Bronchial epithelial cell (primary cell): ENCODE measurements around the gene HTR3A. TPM values are rescaled to one million over a fixed set of nuclear protein-coding genes. Genes with fewer than 3 reads are reported as not detected.
A peak's percentile ranks its signal among the peaks of the same experiment; 100 is the strongest.

Source experiments
- DNase-seq: peaks from one replicate; pipeline ENCODE4 v3.0.0-alpha.2; 2010; ENCODE audit warnings: low read depth
- FAIRE-seq: peaks from 2 replicates; lab custom pipeline; 2011; peaks lifted over from hg19 to GRCh38; lab: Jason Lieb, UNC
- H3K27me3 ChIP-seq: 2 replicates; pipeline ENCODE4 v1.5.1; 2011; ENCODE audit warnings: low read length; ENCODE audit not compliant: control insufficient read depth, insufficient read depth
- H3K36me3 ChIP-seq: 2 replicates; pipeline ENCODE4 v1.5.1; 2011; ENCODE audit warnings: low read length; ENCODE audit not compliant: control insufficient read depth, insufficient read depth
- H3K4me3 ChIP-seq: 2 replicates; pipeline ENCODE4 v1.5.1; 2011; ENCODE audit warnings: mild to moderate bottlenecking, low read depth, low read length, control low read depth
- CTCF ChIP-seq: IDR thresholded peaks from 2 replicates; pipeline ENCODE4 v1.5.1; 2011; ENCODE audit warnings: mild to moderate bottlenecking, moderate library complexity, low read length, control low read depth, inconsistent platforms; ENCODE audit not compliant: insufficient read depth, severe bottlenecking
- total RNA-seq: library from RNA; depleted of rRNA; stranded (reverse); fragments of >200 nt; gene quantifications from 2 replicates; pipeline ENCODE4 v1.2.1, GENCODE V29; 2014

Gene HTR3A
- total RNA-seq, 1 donor from 2014 or later, result not detected

- Histone ChIP-seq H3K4me3 (no peak overlapping the region), H3K27me3 (peaks cover 2% of the 10 kb centered on the region), H3K36me3 (no peaks in the 10 kb centered on the region)
- TF ChIP-seq CTCF, result no peak
- no peak for FAIRE-seq
- peak; percentile 9 for DNase-seq
Observed at GRCh38 chr11:114026355-114026754, 51.4 kb downstream of the HTR3A start.

GRCh38 chr11:114027391-114027790 lies 52.5 kb downstream of the HTR3A start:
- TF ChIP-seq CTCF, result no peak
- no peak for DNase-seq
- Histone ChIP-seq H3K36me3 (no peaks in the 10 kb centered on the region), H3K4me3 (no peak overlapping the region), H3K27me3 (peaks cover 2% of the 10 kb centered on the region)
- FAIRE-seq, result no peak

- DNase-seq (no peak), FAIRE-seq (no peak)
- H3K36me3 ChIP-seq, result no peaks in the 10 kb centered on the region
- H3K4me3 ChIP-seq, result no peak overlapping the region
- no peak for TF ChIP-seq CTCF
- peaks cover 2% of the 10 kb centered on the region for H3K27me3 ChIP-seq
Observed at GRCh38 chr11:114027926-114028325, 53.0 kb downstream of the HTR3A start.

GRCh38 chr11:114031246-114031966 lies 56.5 kb downstream of the HTR3A start:
- H3K36me3 ChIP-seq, result no peaks in the 10 kb centered on the region
- no peak overlapping the region for H3K4me3 ChIP-seq
- FAIRE-seq (no peak), DNase-seq (no peak)
- no peak for TF ChIP-seq CTCF
- H3K27me3 ChIP-seq, result peaks cover 2% of the 10 kb centered on the region

- Histone ChIP-seq H3K4me3 (no peak overlapping the region), H3K27me3 (peaks cover 2% of the 10 kb centered on the region), H3K36me3 (no peaks in the 10 kb centered on the region)
- TF ChIP-seq CTCF, result no peak
- DNase-seq, result no peak
- FAIRE-seq, result no peak
Observed at GRCh38 chr11:114031967-114032320, 57.0 kb downstream of the HTR3A start.

- DNase-seq (no peak), FAIRE-seq (no peak)
- Histone ChIP-seq H3K27me3 (peaks cover 2% of the 10 kb centered on the region), H3K4me3 (no peak overlapping the region), H3K36me3 (no peaks in the 10 kb centered on the region)
- no peak for TF ChIP-seq CTCF
Observed at GRCh38 chr11:114033066-114033465, 58.2 kb downstream of the HTR3A start.
